DOHH2 (cell line): Measurements from ENCODE around the gene MAGI1.

Experiments
- H3F3A ChIP-seq: fragments of 200-600 bp; sonication (generic), shearing (Covaris generic); 2 replicates; pipeline ENCODE4 v1.6.0; 2016; ENCODE audit warnings: antibody characterized with exemption, mild to moderate bottlenecking; ENCODE audit not compliant: control insufficient read depth, insufficient read depth
- H3K27ac ChIP-seq: fragments of 200-600 bp; sonication (generic); 2 replicates; pipeline ENCODE4 v1.5.1; 2014; ENCODE audit warnings: low read depth, mild to moderate bottlenecking, low read length, moderate library complexity
- H3K27me3 ChIP-seq: fragments of 200-600 bp; sonication (generic); 2 replicates; pipeline ENCODE4 v1.6.1; 2014; ENCODE audit warnings: mild to moderate bottlenecking, low read length, mixed read lengths; ENCODE audit not compliant: control insufficient read depth
- H3K36me3 ChIP-seq: fragments of 200-600 bp; sonication (generic); 2 replicates; pipeline ENCODE4 v1.6.1; 2014; ENCODE audit warnings: mild to moderate bottlenecking, low read length, moderate library complexity, mixed read lengths; ENCODE audit not compliant: control insufficient read depth
- H3K4me1 ChIP-seq: fragments of 200-600 bp; sonication (generic); 2 replicates; pipeline ENCODE4 v1.6.1; 2014; ENCODE audit warnings: mild to moderate bottlenecking, low read length, mixed read lengths; ENCODE audit not compliant: control insufficient read depth
- H3K4me2 ChIP-seq: fragments of 200-600 bp; sonication (generic); 2 replicates; pipeline ENCODE4 v1.6.0; 2014; ENCODE audit warnings: mild to moderate bottlenecking, low read length, moderate library complexity
- H3K4me3 ChIP-seq: fragments of 200-600 bp; sonication (generic); 2 replicates; pipeline ENCODE4 v1.5.1; 2014; ENCODE audit warnings: mild to moderate bottlenecking, low read length, mixed read lengths
- H3K79me2 ChIP-seq: fragments of 200-600 bp; sonication (generic); 2 replicates; pipeline ENCODE4 v1.6.1; 2014; ENCODE audit warnings: mild to moderate bottlenecking, low read length, mixed read lengths; ENCODE audit not compliant: control insufficient read depth
- H3K9me2 ChIP-seq: fragments of 200-600 bp; sonication (generic); replicated peaks from 2 replicates; pipeline ENCODE4 v1.6.1; 2014; ENCODE audit warnings: mild to moderate bottlenecking, low read length, mixed read lengths; ENCODE audit not compliant: control insufficient read depth
- H3K9me3 ChIP-seq: fragments of 200-600 bp; sonication (generic); 2 replicates; pipeline ENCODE4 v1.6.1; 2014; ENCODE audit warnings: antibody characterized with exemption, low read length, mixed read lengths; ENCODE audit not compliant: control insufficient read depth, insufficient read depth
- H4K20me1 ChIP-seq: fragments of 200-600 bp; sonication (generic); 2 replicates; pipeline ENCODE4 v1.6.0; 2014; ENCODE audit warnings: low read depth, mild to moderate bottlenecking, antibody characterized with exemption, low read length, moderate library complexity; ENCODE audit not compliant: control insufficient read depth, insufficient read depth
- EZH2phosphoT487 ChIP-seq: fragments of 200-600 bp; sonication (generic); IDR thresholded peaks from 2 replicates; pipeline ENCODE4 v1.6.1; 2017; ENCODE audit warnings: borderline replicate concordance, mild to moderate bottlenecking, antibody characterized with exemption, low read length, moderate library complexity, mixed read lengths
- TF ChIP-seq, protein P1 (sequence below): fragments of 200-600 bp; sonication (generic); IDR thresholded peaks from one replicate; pipeline ENCODE4 v1.5.1; 2014; ENCODE audit warnings: antibody characterized with exemption, mild to moderate bottlenecking, low read depth, low read length; ENCODE audit not compliant: poor library complexity, severe bottlenecking

Gene MAGI1

DNA sequence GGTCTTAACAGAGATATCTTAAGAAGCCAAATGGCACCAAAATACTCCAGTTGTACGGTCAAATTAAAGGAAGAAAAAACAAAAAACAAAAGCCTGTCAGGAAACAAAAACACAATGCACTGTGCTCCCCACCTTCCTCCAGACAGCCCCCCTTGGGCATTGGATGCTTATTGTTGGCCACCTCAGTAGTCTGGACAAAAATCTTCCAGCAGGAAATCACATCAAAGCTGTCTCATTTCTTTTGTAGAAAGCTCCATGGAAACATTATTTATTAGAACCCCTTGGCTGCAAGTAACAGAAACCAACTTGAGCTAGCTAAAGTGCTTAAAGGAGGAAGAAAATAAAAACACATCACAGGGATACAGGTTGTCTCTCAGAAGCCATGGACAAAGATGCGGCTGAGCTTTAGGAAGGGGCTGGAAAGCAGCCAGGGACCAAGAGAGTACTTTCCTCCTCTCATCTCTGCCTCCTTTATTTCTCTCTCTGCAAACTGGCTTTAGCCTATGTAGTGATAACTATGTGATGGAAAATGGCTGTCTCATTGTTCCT is 699.5 kb downstream of the MAGI1 start:
- no peaks in the 10 kb centered on the region for H4K20me1 ChIP-seq
- no peaks in the 10 kb centered on the region for H3K27me3 ChIP-seq
- H3K9me3 ChIP-seq: no peaks in the 10 kb centered on the region
- no peaks in the 10 kb centered on the region for H3K79me2 ChIP-seq
- H3K36me3 ChIP-seq: no peaks in the 10 kb centered on the region
- no peaks in the 10 kb centered on the region for H3K9me2 ChIP-seq
- no peak overlapping the region for H3K27ac ChIP-seq
- no peak overlapping the region for H3K4me2 ChIP-seq
- no peaks in the 10 kb centered on the region for H3F3A ChIP-seq
- H3K4me1 ChIP-seq: no peaks in the 10 kb centered on the region
- H3K4me3 ChIP-seq: no peak overlapping the region
- TF ChIP-seq, protein P1, sequence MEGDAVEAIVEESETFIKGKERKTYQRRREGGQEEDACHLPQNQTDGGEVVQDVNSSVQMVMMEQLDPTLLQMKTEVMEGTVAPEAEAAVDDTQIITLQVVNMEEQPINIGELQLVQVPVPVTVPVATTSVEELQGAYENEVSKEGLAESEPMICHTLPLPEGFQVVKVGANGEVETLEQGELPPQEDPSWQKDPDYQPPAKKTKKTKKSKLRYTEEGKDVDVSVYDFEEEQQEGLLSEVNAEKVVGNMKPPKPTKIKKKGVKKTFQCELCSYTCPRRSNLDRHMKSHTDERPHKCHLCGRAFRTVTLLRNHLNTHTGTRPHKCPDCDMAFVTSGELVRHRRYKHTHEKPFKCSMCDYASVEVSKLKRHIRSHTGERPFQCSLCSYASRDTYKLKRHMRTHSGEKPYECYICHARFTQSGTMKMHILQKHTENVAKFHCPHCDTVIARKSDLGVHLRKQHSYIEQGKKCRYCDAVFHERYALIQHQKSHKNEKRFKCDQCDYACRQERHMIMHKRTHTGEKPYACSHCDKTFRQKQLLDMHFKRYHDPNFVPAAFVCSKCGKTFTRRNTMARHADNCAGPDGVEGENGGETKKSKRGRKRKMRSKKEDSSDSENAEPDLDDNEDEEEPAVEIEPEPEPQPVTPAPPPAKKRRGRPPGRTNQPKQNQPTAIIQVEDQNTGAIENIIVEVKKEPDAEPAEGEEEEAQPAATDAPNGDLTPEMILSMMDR: no peak
- no peak for TF ChIP-seq EZH2phosphoT487

GRCh38 chr3:65338571-65338970 is 700.1 kb downstream of the MAGI1 start:
- no peaks in the 10 kb centered on the region for H3K36me3 ChIP-seq
- H3K27me3 ChIP-seq: no peaks in the 10 kb centered on the region
- H3K4me3 ChIP-seq: no peak overlapping the region
- no peak overlapping the region for H3K27ac ChIP-seq
- no peaks in the 10 kb centered on the region for H3K9me2 ChIP-seq
- H3K79me2 ChIP-seq: no peaks in the 10 kb centered on the region
- H3F3A ChIP-seq: no peaks in the 10 kb centered on the region
- H4K20me1 ChIP-seq: no peaks in the 10 kb centered on the region
- TF ChIP-seq EZH2phosphoT487: no peak
- TF ChIP-seq, protein P1: no peak
- no peaks in the 10 kb centered on the region for H3K4me1 ChIP-seq
- no peak overlapping the region for H3K4me2 ChIP-seq
- H3K9me3 ChIP-seq: no peaks in the 10 kb centered on the region

- Histone ChIP-seq H3K79me2 (no peaks in the 10 kb centered on the region), H3F3A (no peaks in the 10 kb centered on the region), H3K9me2 (no peaks in the 10 kb centered on the region), H3K4me2 (no peak overlapping the region), H3K4me1 (no peaks in the 10 kb centered on the region), H4K20me1 (no peaks in the 10 kb centered on the region), H3K9me3 (no peaks in the 10 kb centered on the region), H3K27me3 (no peaks in the 10 kb centered on the region), H3K27ac (no peak overlapping the region), H3K36me3 (no peaks in the 10 kb centered on the region), H3K4me3 (no peak overlapping the region)
- no peak for TF ChIP-seq EZH2phosphoT487
- TF ChIP-seq, protein P1: no peak
These were observed 703.1 kb downstream of the MAGI1 start for GRCh38 chr3:65335587-65335986.
